Osteoblast (primary cell): Measurements from ENCODE around the gene BCAS3. TPM values are rescaled to one million over a fixed set of nuclear protein-coding genes. Genes with fewer than 3 reads are reported as not detected.

Experiments used
- DNase-seq: peaks from one replicate; pipeline ENCODE4 v3.0.0; 2011; ENCODE audit warnings: low spot score, mixed read lengths; ENCODE audit not compliant: insufficient read length; ENCODE audit errors: missing footprints
- H2AFZ ChIP-seq: 2 replicates; pipeline ENCODE4 v1.6.0; 2011; ENCODE audit warnings: mild to moderate bottlenecking, low read length
- H3K27ac ChIP-seq: 2 replicates; pipeline ENCODE4 v1.5.1; 2011; ENCODE audit warnings: mild to moderate bottlenecking, low read depth, low read length, moderate library complexity
- H3K27me3 ChIP-seq: 2 replicates; pipeline ENCODE4 v1.6.0; 2012; ENCODE audit warnings: mild to moderate bottlenecking, control low read depth, inconsistent platforms, low read length, moderate library complexity; ENCODE audit not compliant: insufficient read depth
- H3K36me3 ChIP-seq: 2 replicates; pipeline ENCODE4 v1.5.1; 2011; ENCODE audit warnings: mild to moderate bottlenecking, low read length, control low read depth, moderate library complexity; ENCODE audit not compliant: insufficient read depth
- H3K4me1 ChIP-seq: 2 replicates; pipeline ENCODE4 v1.5.1; 2011; ENCODE audit warnings: mild to moderate bottlenecking, low read length, control low read depth, moderate library complexity; ENCODE audit not compliant: insufficient read depth
- H3K4me2 ChIP-seq: 2 replicates; pipeline ENCODE4 v1.6.0; 2011; ENCODE audit warnings: mild to moderate bottlenecking, low read length; ENCODE audit not compliant: insufficient read depth
- H3K4me3 ChIP-seq: fragments of 200-600 bp; sonication (generic); 3 replicates; pipeline ENCODE4 v1.5.1; 2012; ENCODE audit warnings: mild to moderate bottlenecking, low read length, inconsistent platforms; ENCODE audit not compliant: insufficient read depth
- H3K79me2 ChIP-seq: 2 replicates; pipeline ENCODE4 v1.6.0; 2012; ENCODE audit warnings: mild to moderate bottlenecking, low read length, control low read depth, inconsistent platforms; ENCODE audit not compliant: insufficient read depth
- H3K9me3 ChIP-seq: 2 replicates; pipeline ENCODE4 v1.5.1; 2011; ENCODE audit warnings: low read depth, low read length, control low read depth
- H4K20me1 ChIP-seq: 2 replicates; pipeline ENCODE4 v1.6.0; 2012; ENCODE audit warnings: mild to moderate bottlenecking, low read length, control low read depth; ENCODE audit not compliant: insufficient read depth
- CTCF ChIP-seq: IDR thresholded peaks from 2 replicates; pipeline ENCODE4 v1.5.1; 2011; ENCODE audit warnings: mild to moderate bottlenecking, low read depth, low read length, moderate library complexity; ENCODE audit errors: extremely low read depth
- total RNA-seq: library from RNA; depleted of rRNA; stranded (reverse); fragments of >200 nt; gene quantifications from 2 replicates; pipeline ENCODE4 v1.2.3, GENCODE V29; 2012

Gene BCAS3
- total RNA-seq, 1 donor, result 31.5 TPM

GRCh38 chr17:61393904-61394629, 716.4 kb downstream of the BCAS3 start:
- Histone ChIP-seq H3K27ac (peak overlapping the region; percentile 17), H3K79me2 (peaks cover 49% of the 10 kb centered on the region), H3K9me3 (no peaks in the 10 kb centered on the region), H3K4me1 (peaks cover 29% of the 10 kb centered on the region), H2AFZ (no peak overlapping the region), H3K27me3 (no peaks in the 10 kb centered on the region), H4K20me1 (no peaks in the 10 kb centered on the region), H3K4me2 (no peak overlapping the region), H3K36me3 (no peaks in the 10 kb centered on the region), H3K4me3 (no peak overlapping the region)
- TF ChIP-seq CTCF, result no peak
- no peak for DNase-seq

- no peak for TF ChIP-seq CTCF
- Histone ChIP-seq H3K27ac (peak overlapping the region; percentile 17), H3K4me3 (no peak overlapping the region), H3K9me3 (no peaks in the 10 kb centered on the region), H3K4me1 (peaks cover 26% of the 10 kb centered on the region), H2AFZ (no peak overlapping the region), H3K36me3 (no peaks in the 10 kb centered on the region), H3K79me2 (peaks cover 52% of the 10 kb centered on the region), H4K20me1 (no peaks in the 10 kb centered on the region), H3K4me2 (no peak overlapping the region), H3K27me3 (no peaks in the 10 kb centered on the region)
- DNase-seq, result no peak
Observed at GRCh38 chr17:61394630-61395408, 717.2 kb downstream of the BCAS3 start.

- H3K27ac ChIP-seq, result no peak overlapping the region
- H4K20me1 ChIP-seq, result no peaks in the 10 kb centered on the region
- no peaks in the 10 kb centered on the region for H3K9me3 ChIP-seq
- H3K4me3 ChIP-seq, result no peak overlapping the region
- DNase-seq, result no peak
- no peak for TF ChIP-seq CTCF
- no peaks in the 10 kb centered on the region for H3K27me3 ChIP-seq
- H3K4me1 ChIP-seq, result peaks cover 26% of the 10 kb centered on the region
- peaks cover 54% of the 10 kb centered on the region for H3K79me2 ChIP-seq
- H3K4me2 ChIP-seq, result no peak overlapping the region
- no peak overlapping the region for H2AFZ ChIP-seq
- H3K36me3 ChIP-seq, result no peaks in the 10 kb centered on the region
Observed at GRCh38 chr17:61395409-61395982, 717.8 kb downstream of the BCAS3 start.

GRCh38 chr17:61395983-61396585, 718.4 kb downstream of the BCAS3 start:
- peak overlapping the region; percentile 95 for H3K4me2 ChIP-seq
- H3K27me3 ChIP-seq, result no peaks in the 10 kb centered on the region
- H3K79me2 ChIP-seq, result peaks cover 60% of the 10 kb centered on the region
- no peak for TF ChIP-seq CTCF
- H3K4me1 ChIP-seq, result peaks cover 26% of the 10 kb centered on the region
- peaks cover 1% of the 10 kb centered on the region for H4K20me1 ChIP-seq
- DNase-seq, result no peak
- no peaks in the 10 kb centered on the region for H3K9me3 ChIP-seq
- peak overlapping the region; percentile 88 for H3K4me3 ChIP-seq
- H3K27ac ChIP-seq, result peak overlapping the region; percentile 51
- H2AFZ ChIP-seq, result peak overlapping the region; percentile 70
- no peaks in the 10 kb centered on the region for H3K36me3 ChIP-seq
